Measurements from ENCODE around the gene DIAPH1. TPM values are rescaled to one million over a fixed set of nuclear protein-coding genes. Genes with fewer than 3 reads are reported as not detected.

Gene DIAPH1
- total and polyA plus RNA-seq, 11 donors = 29.9 to 137 (median 61.5) TPM

- no peak for TF ChIP-seq POLR2A (IDR thresholded peaks at IDR 0.05)
- TF ChIP-seq CTCF (IDR thresholded peaks at IDR 0.05) = no peak
- no peak for DNase-seq
- no peak for ATAC-seq
- H3K4me1 ChIP-seq = peaks cover 3 to 55% (median 35%) of the 10 kb centered on the region in 12 donors
- H3K27ac ChIP-seq = peak overlapping the region; percentile 77 to 94 (median 88)
- H3K27me3 ChIP-seq = no peaks in the 10 kb centered on the region
- intact Hi-C loops (cut with DNase I) = loop anchor here (2.0 to 10.0 kb wide), 26 partner anchors 33 to 478 kb away; partner anchors contain the start of genes PCDHB15 (in 7 of the 10), TAF7 (in 6 of the 10), PCDHGA2 (in 4 of the 10) and PCDHB2 (in 3 of the 10)
- H3K4me3 ChIP-seq = peak overlapping the region in 5 of 12 donors; percentile 6 to 31 (median 24)
- H3K9me3 ChIP-seq = no peaks in the 10 kb centered on the region
- peaks cover 0 to 42% (median 5%) of the 10 kb centered on the region in 9 donors for H3K36me3 ChIP-seq
Measured at GRCh38 chr5:141560151-141560550, 58.6 kb downstream of the DIAPH1 start.

GRCh38 chr5:141559461-141559860 is 59.3 kb downstream of the DIAPH1 start:
- TF ChIP-seq CTCF (IDR thresholded peaks at IDR 0.05) (no peak), POLR2A (IDR thresholded peaks at IDR 0.05) (no peak)
- DNase-seq = peak in 1 of 5 donors; percentile 38
- intact Hi-C loops (cut with DNase I) = loop anchor here in 9 of 10 donors (2.0 to 10.0 kb wide), 11 partner anchors 31 to 217 kb away; partner anchors contain the start of genes PCDHGC3 (in 3 of the 9), PCDHGA12 (in 2 of the 9), PCDHGA10 (in 1 of the 9) and PCDHGA11 (in 1 of the 9)
- peak in 3 of 4 donors; percentile 27 to 49 (median 49) for ATAC-seq
- peaks cover 0 to 35% (median 5%) of the 10 kb centered on the region in 9 donors for H3K36me3 ChIP-seq
- no peak overlapping the region for H3K4me3 ChIP-seq
- peaks cover 3 to 52% (median 34%) of the 10 kb centered on the region in 12 donors for H3K4me1 ChIP-seq
- no peaks in the 10 kb centered on the region for H3K9me3 ChIP-seq
- no peaks in the 10 kb centered on the region for H3K27me3 ChIP-seq
- peak overlapping the region; percentile 48 to 94 (median 88) for H3K27ac ChIP-seq

GRCh38 chr5:141558150-141558549 is 60.6 kb downstream of the DIAPH1 start:
- peak overlapping the region in 6 of 12 donors; percentile 34 to 47 (median 40) for H3K4me3 ChIP-seq
- WGBS, 4 donors = 30 to 41% (median 38%) methylated on average over 6 of the region's 6 CpGs
- H3K9me3 ChIP-seq = no peaks in the 10 kb centered on the region
- peak overlapping the region; percentile 70 to 94 (median 88) for H3K27ac ChIP-seq
- peak in 3 of 4 donors; percentile 1 to 55 (median 11) for ATAC-seq
- H3K36me3 ChIP-seq = peaks cover 0 to 26% (median 3%) of the 10 kb centered on the region in 9 donors
- intact Hi-C loops (cut with DNase I) = loop anchor here in 9 of 10 donors (2.0 to 10.0 kb wide), 11 partner anchors 29 to 216 kb away; partner anchors contain the start of genes PCDHGC3 (in 3 of the 9), PCDHGA12 (in 2 of the 9), PCDHGA10 (in 1 of the 9) and PCDHGA11 (in 1 of the 9)
- TF ChIP-seq POLR2A (IDR thresholded peaks at IDR 0.05) = no peak
- TF ChIP-seq CTCF (IDR thresholded peaks at IDR 0.05) = peak in 4 of 12 donors; percentile 0 to 19 (median 10)
- peak in 3 of 5 donors; percentile 29 to 51 (median 35) for DNase-seq
- H3K4me1 ChIP-seq = peaks cover 3 to 44% (median 32%) of the 10 kb centered on the region in 12 donors
- no peaks in the 10 kb centered on the region for H3K27me3 ChIP-seq

- peak in 1 of 2 donors; percentile 39 for TF ChIP-seq POLR2A (IDR thresholded peaks at IDR 0.05)
- TF ChIP-seq CTCF (IDR thresholded peaks at IDR 0.05) = peak; percentile 83 to 92 (median 88)
- DNase-seq (peak; percentile 86 to 93 (median 88)), ATAC-seq (peak; percentile 81 to 87 (median 85))
- H3K9me3 ChIP-seq = no peaks in the 10 kb centered on the region
- peaks cover 0 to 22% (median 2%) of the 10 kb centered on the region in 9 donors for H3K36me3 ChIP-seq
- H3K4me3 ChIP-seq = peak overlapping the region in 10 of 12 donors; percentile 10 to 47 (median 36)
- H3K27me3 ChIP-seq = no peaks in the 10 kb centered on the region
- peaks cover 3 to 44% (median 32%) of the 10 kb centered on the region in 12 donors for H3K4me1 ChIP-seq
- intact Hi-C loops (cut with DNase I) = loop anchor here in 9 of 10 donors (1.0 to 10.0 kb wide), 14 partner anchors 29 to 215 kb away; partner anchors contain the start of genes PCDHGB7 (in 4 of the 9), PCDHGC3 (in 3 of the 9), PCDHGA12 (in 2 of the 9) and PCDHGA10 (in 1 of the 9)
- WGBS, 4 donors = 17 to 25% (median 24%) methylated on average over 11 of the region's 11 CpGs
- H3K27ac ChIP-seq = peak overlapping the region; percentile 70 to 94 (median 88)
Measured at GRCh38 chr5:141557681-141558136, 61.1 kb downstream of the DIAPH1 start.
